ENCODE results near the gene PLTP. TPM values are rescaled to one million over a fixed set of nuclear protein-coding genes. Genes with fewer than 3 reads are reported as not detected.

Gene PLTP
- total RNA-seq, 3 donors from 2014 or later (not counting 1 experiment from before 2014, with no cell fraction given), result 0.63 to 3.5 (median 3.2) TPM

- H3K9me3 ChIP-seq (ENCODE audit: control insufficient read depth, insufficient read depth, low read length), result no peaks in the 10 kb centered on the region
- intact Hi-C loops (cut with micrococcal nuclease), result no loop called here
- H3K27ac ChIP-seq (ENCODE audit: low read length), result no peak overlapping the region
- DNase-seq (no peak), ATAC-seq (no peak)
- Mint-ChIP-seq H3K27me3 (ENCODE audit: low read depth in 2 of 2) (no peaks in the 10 kb centered on the region), H3K4me1 (peaks cover 38 to 58% of the 10 kb centered on the region in 2 donors), H3K4me3 (no peak overlapping the region), H3K27ac (no peak overlapping the region), H3K36me3 (no peaks in the 10 kb centered on the region), H3K9me3 (no peaks in the 10 kb centered on the region)
- WGBS (ENCODE audit: insufficient coverage), result 95% methylated on average over 5 of the region's 5 CpGs
- peaks cover under 1% of the 10 kb centered on the region for H3K36me3 ChIP-seq (ENCODE audit: control insufficient read depth, insufficient read depth, low read length)
- TF ChIP-seq CTCF (IDR thresholded peaks at IDR 0.05), result no peak
- H3K4me1 ChIP-seq (ENCODE audit: control insufficient read depth, insufficient read depth, low read length), result peaks cover 29% of the 10 kb centered on the region
- H3K27me3 ChIP-seq (ENCODE audit: control insufficient read depth, insufficient read depth, low read length), result no peaks in the 10 kb centered on the region
- H3K4me3 ChIP-seq (ENCODE audit: low read length), result no peak overlapping the region
Observed at GRCh38 chr20:45859916-45860315, 52.0 kb downstream of the PLTP start.

- H3K27ac Mint-ChIP-seq, result peak overlapping the region; percentile 95 to 96
- 20% methylated on average over 5 of the region's 13 CpGs for WGBS (ENCODE audit: insufficient coverage)
- Histone ChIP-seq H3K4me1 (ENCODE audit: control insufficient read depth, insufficient read depth, low read length) (peaks cover 33% of the 10 kb centered on the region), H3K9me3 (ENCODE audit: control insufficient read depth, insufficient read depth, low read length) (no peaks in the 10 kb centered on the region), H3K36me3 (ENCODE audit: control insufficient read depth, insufficient read depth, low read length) (peaks cover 14% of the 10 kb centered on the region), H3K27me3 (ENCODE audit: control insufficient read depth, insufficient read depth, low read length) (no peaks in the 10 kb centered on the region), H3K27ac (ENCODE audit: low read length) (peak overlapping the region; percentile 99), H3K4me3 (ENCODE audit: low read length) (peak overlapping the region; percentile 91)
- DNase-seq (no peak), ATAC-seq (peak; percentile 9 to 21 (median 14))
- H3K4me3 Mint-ChIP-seq, result peak overlapping the region; percentile 95
- TF ChIP-seq CTCF (IDR thresholded peaks at IDR 0.05), result no peak
- H3K27me3 Mint-ChIP-seq (ENCODE audit: low read depth in 2 of 2), result no peaks in the 10 kb centered on the region
- intact Hi-C loops (cut with micrococcal nuclease), result loop anchor here (1.0 to 2.0 kb wide), 6 partner anchors 23 to 113 kb away; partner anchors contain the start of genes PCIF1, UBE2C and ZSWIM1
- H3K4me1 Mint-ChIP-seq, result peaks cover 38 to 59% of the 10 kb centered on the region in 2 donors
- H3K9me3 Mint-ChIP-seq, result no peaks in the 10 kb centered on the region
- no peaks in the 10 kb centered on the region for H3K36me3 Mint-ChIP-seq
Observed at GRCh38 chr20:45857882-45858216, 54.1 kb downstream of the PLTP start.

GRCh38 chr20:45857114-45857881 is 54.7 kb downstream of the PLTP start, which contains the start of the genes ACOT8 and ZSWIM3:
Gene ACOT8 (minus strand): TSS chr20:45857392. CDS start chr20:45857315, 77 bp downstream.
Gene ZSWIM3 (plus strand): TSS chr20:45857614. CDS start chr20:45857826, 212 bp downstream.
- Histone ChIP-seq H3K36me3 (ENCODE audit: control insufficient read depth, insufficient read depth, low read length) (peaks cover 14% of the 10 kb centered on the region), H3K27ac (ENCODE audit: low read length) (peak within 1 kb of the TSS; percentile 99), H3K27me3 (ENCODE audit: control insufficient read depth, insufficient read depth, low read length) (no peaks in the 10 kb centered on the region), H3K9me3 (ENCODE audit: control insufficient read depth, insufficient read depth, low read length) (no peaks in the 10 kb centered on the region), H3K4me1 (ENCODE audit: control insufficient read depth, insufficient read depth, low read length) (peaks cover 33% of the 10 kb centered on the region), H3K4me3 (ENCODE audit: low read length) (peak within 1 kb of the TSS; percentile 91)
- Mint-ChIP-seq H3K27ac (peak within 1 kb of the TSS; percentile 95 to 96), H3K9me3 (no peaks in the 10 kb centered on the region), H3K4me1 (peaks cover 38 to 59% of the 10 kb centered on the region in 2 donors), H3K27me3 (ENCODE audit: low read depth in 2 of 2) (no peaks in the 10 kb centered on the region), H3K4me3 (peak within 1 kb of the TSS; percentile 95), H3K36me3 (no peaks in the 10 kb centered on the region)
- peak; percentile 82 to 100 for DNase-seq
- intact Hi-C loops (cut with micrococcal nuclease), result loop anchor here (1.0 to 2.0 kb wide), 6 partner anchors 24 to 114 kb away; partner anchors contain the start of genes PCIF1, UBE2C and ZSWIM1
- WGBS (ENCODE audit: insufficient coverage), result 0% methylated on average over 35 of the region's 36 CpGs
- no peak for TF ChIP-seq CTCF (IDR thresholded peaks at IDR 0.05)
- peak; percentile 95 to 98 (median 95) for ATAC-seq

Data from natural killer cell (primary cell).